Mesothelial cell of epicardium (in vitro differentiated cells): Measurements from ENCODE around the gene GPBP1. TPM values are rescaled to one million over a fixed set of nuclear protein-coding genes. Genes with fewer than 3 reads are reported as not detected.
"Not testable (repeated sequence)": the region's sequence is repeated elsewhere in the genome, so short reads cannot be mapped to it uniquely, and the experiment has no call there.

Experiments used
- DNase-seq, 2 experiments: peaks; one replicate each; pipeline ENCODE4 v3.0.0; 2021; ENCODE audit warnings: low spot score in 2 of 2; ENCODE audit not compliant: unreplicated experiment in 2 of 2
- H3K27ac Mint-ChIP-seq: 2 replicates; pipeline ENCODE4 v1.8.0; 2021; ENCODE audit warnings: mixed read lengths
- H3K27me3 Mint-ChIP-seq: 2 replicates; pipeline ENCODE4 v1.8.0; 2021; ENCODE audit warnings: low read depth, mixed read lengths
- H3K36me3 Mint-ChIP-seq: 2 replicates; pipeline ENCODE4 v1.8.0; 2021; ENCODE audit warnings: mixed read lengths
- H3K4me1 Mint-ChIP-seq: 2 replicates; pipeline ENCODE4 v1.8.0; 2021; ENCODE audit warnings: mixed read lengths
- H3K4me3 Mint-ChIP-seq: 2 replicates; pipeline ENCODE4 v1.8.0; 2021; ENCODE audit warnings: mild to moderate bottlenecking, moderate library complexity, mixed read lengths
- H3K9me3 Mint-ChIP-seq: 2 replicates; pipeline ENCODE4 v1.8.0; 2021; ENCODE audit warnings: mixed read lengths
- CTCF ChIP-seq: fragments of 200-600 bp; sonication (generic); IDR thresholded peaks from one replicate; pipeline ENCODE4 v1.5.0; 2021; ENCODE audit warnings: antibody characterized with exemption; ENCODE audit not compliant: unreplicated experiment
- total RNA-seq: library from RNA; stranded (reverse); gene quantifications from 3 replicates; pipeline ENCODE4 v1.2.1, GENCODE V29; 2021

Gene GPBP1
- total RNA-seq, 1 donor from 2014 or later = 125 TPM

- Mint-ChIP-seq H3K9me3 (peaks cover 4% of the 10 kb centered on the region), H3K27ac (no peak overlapping the region), H3K36me3 (no peaks in the 10 kb centered on the region), H3K4me3 (no peak overlapping the region), H3K27me3 (no peaks in the 10 kb centered on the region), H3K4me1 (no peaks in the 10 kb centered on the region)
- TF ChIP-seq CTCF = no peak
- no peak for DNase-seq
Measured at GRCh38 chr5:57276353-57276752, 102.5 kb downstream of the GPBP1 start.

- H3K27ac Mint-ChIP-seq = no peak overlapping the region
- no peak for DNase-seq
- H3K36me3 Mint-ChIP-seq = no peaks in the 10 kb centered on the region
- TF ChIP-seq CTCF = no peak
- no peaks in the 10 kb centered on the region for H3K27me3 Mint-ChIP-seq
- no peak overlapping the region for H3K4me3 Mint-ChIP-seq
- H3K4me1 Mint-ChIP-seq = no peaks in the 10 kb centered on the region
- H3K9me3 Mint-ChIP-seq = peaks cover 4% of the 10 kb centered on the region
Measured at GRCh38 chr5:57277085-57277484, 103.2 kb downstream of the GPBP1 start.

GRCh38 chr5:57280853-57281252, 107.0 kb downstream of the GPBP1 start:
- DNase-seq = no peak
- TF ChIP-seq CTCF = no peak
- H3K36me3 Mint-ChIP-seq = peaks cover 3% of the 10 kb centered on the region
- H3K27ac Mint-ChIP-seq = no peak overlapping the region
- peaks cover 16% of the 10 kb centered on the region for H3K9me3 Mint-ChIP-seq
- H3K4me1 Mint-ChIP-seq = no peaks in the 10 kb centered on the region
- H3K27me3 Mint-ChIP-seq = no peaks in the 10 kb centered on the region
- no peak overlapping the region for H3K4me3 Mint-ChIP-seq

- peaks cover 39% of the 10 kb centered on the region for H3K9me3 Mint-ChIP-seq
- not testable (repeated sequence) for H3K27me3 Mint-ChIP-seq, H3K4me3 Mint-ChIP-seq, H3K4me1 Mint-ChIP-seq, DNase-seq, H3K36me3 Mint-ChIP-seq, H3K27ac Mint-ChIP-seq
Measured at GRCh38 chr5:57285084-57285483, 111.2 kb downstream of the GPBP1 start.

- H3K9me3 Mint-ChIP-seq = peaks cover 17% of the 10 kb centered on the region
- H3K27ac Mint-ChIP-seq = no peak overlapping the region
- H3K4me3 Mint-ChIP-seq = no peak overlapping the region
- TF ChIP-seq CTCF = no peak
- no peaks in the 10 kb centered on the region for H3K4me1 Mint-ChIP-seq
- no peaks in the 10 kb centered on the region for H3K27me3 Mint-ChIP-seq
- no peak for DNase-seq
- no peaks in the 10 kb centered on the region for H3K36me3 Mint-ChIP-seq
Measured at GRCh38 chr5:57291894-57292293, 118.0 kb downstream of the GPBP1 start.

GRCh38 chr5:57292336-57292735, 118.5 kb downstream of the GPBP1 start:
- H3K36me3 Mint-ChIP-seq = no peaks in the 10 kb centered on the region
- peaks cover 17% of the 10 kb centered on the region for H3K9me3 Mint-ChIP-seq
- TF ChIP-seq CTCF = no peak
- H3K27ac Mint-ChIP-seq = no peak overlapping the region
- no peak overlapping the region for H3K4me3 Mint-ChIP-seq
- no peaks in the 10 kb centered on the region for H3K4me1 Mint-ChIP-seq
- no peak for DNase-seq
- H3K27me3 Mint-ChIP-seq = no peaks in the 10 kb centered on the region
